NB4 (cell line): ENCODE data around the gene CACNA2D4.

Experiments used
- DNase-seq: peaks from one replicate; pipeline ENCODE4 v3.0.0; 2010; ENCODE audit warnings: low read depth
- H3K4me3 ChIP-seq: one replicate; pipeline ENCODE4 v1.5.1; 2011; ENCODE audit warnings: mild to moderate bottlenecking, low read depth, low read length, moderate library complexity
- CTCF ChIP-seq: IDR thresholded peaks from one replicate; pipeline ENCODE4 v1.5.1; 2012; ENCODE audit warnings: low read depth, low read length
- MAX ChIP-seq: IDR thresholded peaks from 2 replicates; pipeline ENCODE4 v1.6.1; 2011; ENCODE audit warnings: low read depth, low read length
- MYC ChIP-seq: IDR thresholded peaks from 2 replicates; pipeline ENCODE4 v1.6.1; 2011; ENCODE audit warnings: low read depth, low read length
- POLR2A ChIP-seq: IDR thresholded peaks from 2 replicates; pipeline ENCODE4 v1.6.1; 2011; ENCODE audit warnings: mild to moderate bottlenecking; ENCODE audit not compliant: insufficient read length; ENCODE audit errors: extremely low read depth

CACNA2D4 gene

GRCh38 chr12:1883513-1883912, 34.9 kb downstream of the CACNA2D4 start:
- TF ChIP-seq MAX (no peak), MYC (no peak), CTCF (no peak)
- DNase-seq = no peak
- H3K4me3 ChIP-seq = no peak overlapping the region

- H3K4me3 ChIP-seq = no peak overlapping the region
- TF ChIP-seq MYC (no peak), MAX (no peak), POLR2A (no peak), CTCF (no peak)
Observed at GRCh38 chr12:1882850-1883470, 35.5 kb downstream of the CACNA2D4 start.

GRCh38 chr12:1882405-1882804, 36.0 kb downstream of the CACNA2D4 start:
- DNase-seq = no peak
- TF ChIP-seq CTCF (no peak), POLR2A (no peak), MAX (no peak), MYC (no peak)

More at GRCh38 chr12:1882850-1883470, 35.5 kb downstream of the CACNA2D4 start:
- DNase-seq = peak; percentile 68

GRCh38 chr12:1881936-1882335, 36.5 kb downstream of the CACNA2D4 start:
- no peak overlapping the region for H3K4me3 ChIP-seq
- TF ChIP-seq POLR2A (no peak), MYC (no peak), CTCF (no peak), MAX (no peak)
- no peak for DNase-seq

More at GRCh38 chr12:1882405-1882804, 36.0 kb downstream of the CACNA2D4 start:
- H3K4me3 ChIP-seq = no peak overlapping the region

- TF ChIP-seq MAX (no peak), POLR2A (no peak), CTCF (no peak), MYC (no peak)
- DNase-seq = no peak
- no peak overlapping the region for H3K4me3 ChIP-seq
Observed at GRCh38 chr12:1881301-1881700, 37.2 kb downstream of the CACNA2D4 start.
